ENCODE data around the gene CAMKMT. TPM values are rescaled to one million over a fixed set of nuclear protein-coding genes. Genes with fewer than 3 reads are reported as not detected.

The CAMKMT gene
- total RNA-seq, 2 experiments from 2014 or later, result 11.9 to 13.9 TPM

DNA sequence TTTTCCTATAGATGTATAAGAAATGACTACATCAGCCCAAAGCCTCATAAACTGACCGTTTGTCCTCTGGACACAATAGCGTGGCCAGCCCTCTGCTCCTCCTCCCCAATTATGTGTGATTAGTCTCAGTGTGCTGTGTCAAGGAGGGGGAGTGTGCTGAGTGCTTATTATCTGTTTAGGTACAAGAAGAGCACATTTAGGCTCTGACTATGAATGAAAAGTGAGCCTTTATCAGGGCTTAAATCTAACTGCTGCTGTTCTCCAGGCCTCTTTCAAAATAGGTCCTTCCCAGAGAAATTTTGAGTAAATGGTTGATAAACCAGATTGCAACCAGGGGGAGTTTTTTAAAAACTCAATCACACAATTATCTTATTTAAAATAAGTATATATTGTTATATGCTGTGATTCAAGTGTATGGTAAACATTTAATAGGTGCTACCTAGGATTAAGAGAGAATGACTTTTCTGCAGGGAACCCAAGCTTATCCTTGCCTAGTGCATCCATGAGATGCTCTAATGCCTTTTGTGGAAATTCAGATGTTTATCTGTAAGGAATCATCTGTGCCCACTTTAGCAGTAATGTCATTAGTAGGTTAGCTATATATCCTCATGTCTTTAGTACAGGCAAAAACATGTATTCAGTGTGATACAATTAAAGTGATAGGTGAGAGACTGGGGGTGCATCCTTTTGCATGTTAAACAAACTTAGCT is 411.1 kb downstream of the CAMKMT start:
- intact Hi-C loops (cut with DNase I, micrococcal nuclease), result no loop called here
- POLR2A ChIA-PET, result no interaction called here
- Histone ChIP-seq H3K36me3 (ENCODE audit: insufficient read depth, low read length) (no peaks in the 10 kb centered on the region), H3K9me3 (ENCODE audit: control insufficient read depth in 1 of 2, insufficient read depth in 1 of 2, low read length in 2 of 2) (no peaks in the 10 kb centered on the region), H3K4me3 (ENCODE audit: low read length) (no peak overlapping the region), H3K27ac (ENCODE audit: low read depth in 1 of 2, low read length in 2 of 2) (no peak overlapping the region), H3K4me1 (ENCODE audit: insufficient read depth, low read length) (peaks cover 3% of the 10 kb centered on the region), H3K27me3 (ENCODE audit: control insufficient read depth in 1 of 2, insufficient read depth in 2 of 2, low read length in 2 of 2) (no peaks in the 10 kb centered on the region)
- Mint-ChIP-seq H3K27me3 (no peaks in the 10 kb centered on the region), H3K4me3 (no peak overlapping the region), H3K9me3 (no peaks in the 10 kb centered on the region), H3K36me3 (ENCODE audit: low read depth) (peaks cover 8% of the 10 kb centered on the region), H3K4me1 (ENCODE audit: low read depth) (peaks cover 4% of the 10 kb centered on the region), H3K27ac (no peak overlapping the region)
- ATAC-seq (ENCODE audit: poor library complexity) (no peak), DNase-seq (no peak)
- TF ChIP-seq, protein P1, sequence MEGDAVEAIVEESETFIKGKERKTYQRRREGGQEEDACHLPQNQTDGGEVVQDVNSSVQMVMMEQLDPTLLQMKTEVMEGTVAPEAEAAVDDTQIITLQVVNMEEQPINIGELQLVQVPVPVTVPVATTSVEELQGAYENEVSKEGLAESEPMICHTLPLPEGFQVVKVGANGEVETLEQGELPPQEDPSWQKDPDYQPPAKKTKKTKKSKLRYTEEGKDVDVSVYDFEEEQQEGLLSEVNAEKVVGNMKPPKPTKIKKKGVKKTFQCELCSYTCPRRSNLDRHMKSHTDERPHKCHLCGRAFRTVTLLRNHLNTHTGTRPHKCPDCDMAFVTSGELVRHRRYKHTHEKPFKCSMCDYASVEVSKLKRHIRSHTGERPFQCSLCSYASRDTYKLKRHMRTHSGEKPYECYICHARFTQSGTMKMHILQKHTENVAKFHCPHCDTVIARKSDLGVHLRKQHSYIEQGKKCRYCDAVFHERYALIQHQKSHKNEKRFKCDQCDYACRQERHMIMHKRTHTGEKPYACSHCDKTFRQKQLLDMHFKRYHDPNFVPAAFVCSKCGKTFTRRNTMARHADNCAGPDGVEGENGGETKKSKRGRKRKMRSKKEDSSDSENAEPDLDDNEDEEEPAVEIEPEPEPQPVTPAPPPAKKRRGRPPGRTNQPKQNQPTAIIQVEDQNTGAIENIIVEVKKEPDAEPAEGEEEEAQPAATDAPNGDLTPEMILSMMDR (IDR thresholded peaks at IDR 0.05), result no peak
- CTCF ChIA-PET, result no interaction called here

DNA sequence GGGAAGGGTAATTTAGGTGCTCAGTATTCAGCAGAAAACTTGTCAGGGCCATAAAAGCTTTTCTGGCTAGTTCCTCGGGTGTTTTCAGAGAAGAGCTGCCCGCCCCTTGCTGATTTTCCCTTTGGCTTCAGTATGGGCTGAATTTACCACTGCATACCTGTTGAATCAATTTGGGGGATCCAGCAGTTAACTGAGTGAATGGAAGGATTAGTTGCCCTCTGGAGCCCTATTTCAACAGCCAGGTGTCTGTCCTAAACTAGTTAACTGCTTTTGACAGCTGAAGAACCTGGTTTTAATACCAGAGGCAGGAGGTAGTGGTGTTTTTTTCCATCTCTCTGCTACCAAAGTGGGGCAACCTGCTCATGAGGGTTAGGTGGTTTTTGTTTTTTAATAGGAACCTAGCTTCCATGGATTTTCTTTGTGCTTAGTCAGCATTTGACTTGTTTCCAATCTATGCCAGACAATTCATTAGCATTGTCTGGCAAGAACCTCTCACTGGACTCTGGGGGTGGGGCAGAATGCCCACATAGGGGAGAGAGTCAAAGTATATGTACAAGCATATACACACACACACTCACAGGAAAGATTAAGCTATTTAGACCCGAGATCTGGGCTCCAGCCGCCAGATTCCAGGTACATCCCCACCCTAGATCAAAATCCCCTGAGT is 413.2 kb downstream of the CAMKMT start:
- intact Hi-C loops (cut with DNase I, micrococcal nuclease), result no loop called here
- no peaks in the 10 kb centered on the region for H3K9me3 Mint-ChIP-seq
- ATAC-seq (ENCODE audit: poor library complexity), result no peak
- CTCF ChIA-PET, result no interaction called here
- peaks cover 6% of the 10 kb centered on the region for H3K4me1 Mint-ChIP-seq (ENCODE audit: low read depth)
- H3K27me3 Mint-ChIP-seq, result no peaks in the 10 kb centered on the region
- H3K36me3 Mint-ChIP-seq (ENCODE audit: low read depth), result peaks cover 8% of the 10 kb centered on the region
- no peaks in the 10 kb centered on the region for H3K36me3 ChIP-seq (ENCODE audit: insufficient read depth, low read length)
- no peak overlapping the region for H3K27ac Mint-ChIP-seq
- POLR2A ChIA-PET, result no interaction called here
- peaks cover 5% of the 10 kb centered on the region for H3K4me1 ChIP-seq (ENCODE audit: insufficient read depth, low read length)
- no peak overlapping the region for H3K27ac ChIP-seq (ENCODE audit: low read depth in 1 of 2, low read length in 2 of 2)
- H3K9me3 ChIP-seq (ENCODE audit: control insufficient read depth in 1 of 2, insufficient read depth in 1 of 2, low read length in 2 of 2), result peaks cover 0 to 9% of the 10 kb centered on the region in 2 experiments
- TF ChIP-seq, protein P1 (IDR thresholded peaks at IDR 0.05), result no peak
- H3K4me3 Mint-ChIP-seq, result no peak overlapping the region
- H3K27me3 ChIP-seq (ENCODE audit: control insufficient read depth in 1 of 2, insufficient read depth in 2 of 2, low read length in 2 of 2), result no peaks in the 10 kb centered on the region
- no peak for DNase-seq
- no peak overlapping the region for H3K4me3 ChIP-seq (ENCODE audit: low read length)

DNA sequence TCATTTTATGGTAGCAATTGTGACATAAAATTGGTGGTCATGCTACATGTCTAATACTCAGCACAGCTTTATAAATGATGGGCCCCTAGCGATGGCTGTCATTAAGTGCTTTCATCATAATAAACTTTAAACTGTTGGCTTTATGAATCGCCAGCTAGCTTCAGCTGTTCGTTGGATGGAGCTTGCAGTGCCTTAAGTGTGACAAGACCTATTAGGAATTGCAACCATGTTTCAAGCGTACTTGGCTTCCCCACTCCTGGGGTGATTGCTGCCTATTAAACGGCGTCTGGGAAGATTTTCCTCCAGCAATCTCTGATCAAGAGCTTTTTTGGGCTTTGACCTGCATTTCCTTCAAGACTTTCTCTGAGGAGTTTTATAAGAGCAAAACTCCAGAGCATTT is 415.3 kb downstream of the CAMKMT start:
- peaks cover 5% of the 10 kb centered on the region for H3K4me1 ChIP-seq (ENCODE audit: insufficient read depth, low read length)
- intact Hi-C loops (cut with DNase I, micrococcal nuclease), result no loop called here
- H3K27ac ChIP-seq (ENCODE audit: low read depth in 1 of 2, low read length in 2 of 2), result no peak overlapping the region
- ChIA-PET POLR2A (no interaction called here), CTCF (interaction anchor here (0.5 kb wide), 1 partner anchor 49 kb away, joined by 4 read pairs; no protein-coding TSS in a partner anchor)
- no peaks in the 10 kb centered on the region for H3K36me3 ChIP-seq (ENCODE audit: insufficient read depth, low read length)
- Mint-ChIP-seq H3K9me3 (no peaks in the 10 kb centered on the region), H3K27me3 (no peaks in the 10 kb centered on the region), H3K4me1 (ENCODE audit: low read depth) (peaks cover 6% of the 10 kb centered on the region), H3K27ac (no peak overlapping the region), H3K36me3 (ENCODE audit: low read depth) (peaks cover 1% of the 10 kb centered on the region), H3K4me3 (no peak overlapping the region)
- no peak for ATAC-seq (ENCODE audit: poor library complexity)
- H3K27me3 ChIP-seq (ENCODE audit: control insufficient read depth in 1 of 2, insufficient read depth in 2 of 2, low read length in 2 of 2), result no peaks in the 10 kb centered on the region
- DNase-seq, result no peak
- H3K4me3 ChIP-seq (ENCODE audit: low read length), result no peak overlapping the region
- H3K9me3 ChIP-seq (ENCODE audit: control insufficient read depth in 1 of 2, insufficient read depth in 1 of 2, low read length in 2 of 2), result peaks cover 0 to 14% of the 10 kb centered on the region in 2 experiments
- TF ChIP-seq, protein P1 (IDR thresholded peaks at IDR 0.05), result no peak
